Measurements from ENCODE around the gene CXCL10.

The CXCL10 gene

GRCh38 chr4:76023389-76023788, at the start of gene CXCL10:
CXCL10 (minus strand) TSS chr4:76023497; CDS start chr4:76023431, 66 bp downstream.
- H3K9ac ChIP-seq (ENCODE audit: low read depth in 1 of 2, low read length in 2 of 2) = no peak within 1 kb of the TSS
- no peaks in the 10 kb centered on the region for H3K4me1 ChIP-seq (ENCODE audit: control insufficient read depth in 2 of 2, insufficient read depth in 2 of 2, low read length in 2 of 2)
- H3K36me3 ChIP-seq (ENCODE audit: control insufficient read depth in 2 of 2, insufficient read depth in 2 of 2, low read length in 2 of 2) = no peaks in the 10 kb centered on the region
- H3K9me3 ChIP-seq (ENCODE audit: control insufficient read depth in 2 of 2, low read length in 2 of 2) = no peaks in the 10 kb centered on the region
- H3K4me3 ChIP-seq (ENCODE audit: low read length in 2 of 2) = no peak within 1 kb of the TSS
- no peak within 1 kb of the TSS for H3K27ac ChIP-seq (ENCODE audit: low read depth in 2 of 2, low read length in 2 of 2)
- no peaks in the 10 kb centered on the region for H3K27me3 ChIP-seq (ENCODE audit: control insufficient read depth in 2 of 2, insufficient read depth in 2 of 2, low read length in 2 of 2)

- no peaks in the 10 kb centered on the region for H3K9me3 ChIP-seq (ENCODE audit: control insufficient read depth in 2 of 2, low read length in 2 of 2)
- H3K4me3 ChIP-seq (ENCODE audit: low read length in 2 of 2) = no peak overlapping the region
- H3K36me3 ChIP-seq (ENCODE audit: control insufficient read depth in 2 of 2, insufficient read depth in 2 of 2, low read length in 2 of 2) = no peaks in the 10 kb centered on the region
- H3K4me1 ChIP-seq (ENCODE audit: control insufficient read depth in 2 of 2, insufficient read depth in 2 of 2, low read length in 2 of 2) = no peaks in the 10 kb centered on the region
- H3K27me3 ChIP-seq (ENCODE audit: control insufficient read depth in 2 of 2, insufficient read depth in 2 of 2, low read length in 2 of 2) = no peaks in the 10 kb centered on the region
- no peak overlapping the region for H3K27ac ChIP-seq (ENCODE audit: low read depth in 2 of 2, low read length in 2 of 2)
- H3K9ac ChIP-seq (ENCODE audit: low read depth in 1 of 2, low read length in 2 of 2) = no peak overlapping the region
These were observed 49.5 kb upstream of the CXCL10 start for GRCh38 chr4:76072760-76073159.

GRCh38 chr4:76067652-76068286, 44.5 kb upstream of the CXCL10 start:
- Histone ChIP-seq H3K9me3 (ENCODE audit: control insufficient read depth in 2 of 2, low read length in 2 of 2) (no peaks in the 10 kb centered on the region), H3K27ac (ENCODE audit: low read depth in 2 of 2, low read length in 2 of 2) (no peak overlapping the region), H3K36me3 (ENCODE audit: control insufficient read depth in 2 of 2, insufficient read depth in 2 of 2, low read length in 2 of 2) (no peaks in the 10 kb centered on the region), H3K9ac (ENCODE audit: low read depth in 1 of 2, low read length in 2 of 2) (no peak overlapping the region), H3K27me3 (ENCODE audit: control insufficient read depth in 2 of 2, insufficient read depth in 2 of 2, low read length in 2 of 2) (no peaks in the 10 kb centered on the region), H3K4me1 (ENCODE audit: control insufficient read depth in 2 of 2, insufficient read depth in 2 of 2, low read length in 2 of 2) (no peaks in the 10 kb centered on the region), H3K4me3 (ENCODE audit: low read length in 2 of 2) (no peak overlapping the region)

GRCh38 chr4:76066546-76066945, 43.2 kb upstream of the CXCL10 start:
- Histone ChIP-seq H3K9ac (ENCODE audit: low read depth in 1 of 2, low read length in 2 of 2) (no peak overlapping the region), H3K27ac (ENCODE audit: low read depth in 2 of 2, low read length in 2 of 2) (no peak overlapping the region)

GRCh38 chr4:76061982-76062381, 38.7 kb upstream of the CXCL10 start:
- H3K9ac ChIP-seq (ENCODE audit: low read depth in 1 of 2, low read length in 2 of 2) = no peak overlapping the region
- H3K4me1 ChIP-seq (ENCODE audit: control insufficient read depth in 2 of 2, insufficient read depth in 2 of 2, low read length in 2 of 2) = no peaks in the 10 kb centered on the region
- no peaks in the 10 kb centered on the region for H3K27me3 ChIP-seq (ENCODE audit: control insufficient read depth in 2 of 2, insufficient read depth in 2 of 2, low read length in 2 of 2)
- no peaks in the 10 kb centered on the region for H3K9me3 ChIP-seq (ENCODE audit: control insufficient read depth in 2 of 2, low read length in 2 of 2)
- H3K27ac ChIP-seq (ENCODE audit: low read depth in 2 of 2, low read length in 2 of 2) = no peak overlapping the region
- no peak overlapping the region for H3K4me3 ChIP-seq (ENCODE audit: low read length in 2 of 2)
- H3K36me3 ChIP-seq (ENCODE audit: control insufficient read depth in 2 of 2, insufficient read depth in 2 of 2, low read length in 2 of 2) = no peaks in the 10 kb centered on the region

More at GRCh38 chr4:76066546-76066945, 43.2 kb upstream of the CXCL10 start:
- Histone ChIP-seq H3K36me3 (ENCODE audit: control insufficient read depth in 2 of 2, insufficient read depth in 2 of 2, low read length in 2 of 2) (no peaks in the 10 kb centered on the region), H3K4me3 (ENCODE audit: low read length in 2 of 2) (no peak overlapping the region), H3K4me1 (ENCODE audit: control insufficient read depth in 2 of 2, insufficient read depth in 2 of 2, low read length in 2 of 2) (no peaks in the 10 kb centered on the region), H3K9me3 (ENCODE audit: control insufficient read depth in 2 of 2, low read length in 2 of 2) (no peaks in the 10 kb centered on the region), H3K27me3 (ENCODE audit: control insufficient read depth in 2 of 2, insufficient read depth in 2 of 2, low read length in 2 of 2) (no peaks in the 10 kb centered on the region)

GRCh38 chr4:76061421-76061820, 38.1 kb upstream of the CXCL10 start:
- no peak overlapping the region for H3K9ac ChIP-seq (ENCODE audit: low read depth in 1 of 2, low read length in 2 of 2)
- H3K4me3 ChIP-seq (ENCODE audit: low read length in 2 of 2) = no peak overlapping the region
- no peaks in the 10 kb centered on the region for H3K36me3 ChIP-seq (ENCODE audit: control insufficient read depth in 2 of 2, insufficient read depth in 2 of 2, low read length in 2 of 2)

GRCh38 chr4:76060506-76060905, 37.2 kb upstream of the CXCL10 start:
- H3K9ac ChIP-seq (ENCODE audit: low read depth in 1 of 2, low read length in 2 of 2) = no peak overlapping the region
- H3K4me3 ChIP-seq (ENCODE audit: low read length in 2 of 2) = no peak overlapping the region
- H3K9me3 ChIP-seq (ENCODE audit: control insufficient read depth in 2 of 2, low read length in 2 of 2) = no peaks in the 10 kb centered on the region
- H3K27me3 ChIP-seq (ENCODE audit: control insufficient read depth in 2 of 2, insufficient read depth in 2 of 2, low read length in 2 of 2) = no peaks in the 10 kb centered on the region
- no peak overlapping the region for H3K27ac ChIP-seq (ENCODE audit: low read depth in 2 of 2, low read length in 2 of 2)
- no peaks in the 10 kb centered on the region for H3K4me1 ChIP-seq (ENCODE audit: control insufficient read depth in 2 of 2, insufficient read depth in 2 of 2, low read length in 2 of 2)
- no peaks in the 10 kb centered on the region for H3K36me3 ChIP-seq (ENCODE audit: control insufficient read depth in 2 of 2, insufficient read depth in 2 of 2, low read length in 2 of 2)

More at GRCh38 chr4:76061421-76061820, 38.1 kb upstream of the CXCL10 start:
- Histone ChIP-seq H3K4me1 (ENCODE audit: control insufficient read depth in 2 of 2, insufficient read depth in 2 of 2, low read length in 2 of 2) (no peaks in the 10 kb centered on the region), H3K27ac (ENCODE audit: low read depth in 2 of 2, low read length in 2 of 2) (no peak overlapping the region), H3K27me3 (ENCODE audit: control insufficient read depth in 2 of 2, insufficient read depth in 2 of 2, low read length in 2 of 2) (no peaks in the 10 kb centered on the region), H3K9me3 (ENCODE audit: control insufficient read depth in 2 of 2, low read length in 2 of 2) (no peaks in the 10 kb centered on the region)

- Histone ChIP-seq H3K4me1 (ENCODE audit: control insufficient read depth in 2 of 2, insufficient read depth in 2 of 2, low read length in 2 of 2) (peaks cover 0 to 3% of the 10 kb centered on the region in 2 donors), H3K27ac (ENCODE audit: low read depth in 2 of 2, low read length in 2 of 2) (no peak overlapping the region), H3K9ac (ENCODE audit: low read depth in 1 of 2, low read length in 2 of 2) (no peak overlapping the region), H3K4me3 (ENCODE audit: low read length in 2 of 2) (no peak overlapping the region), H3K9me3 (ENCODE audit: control insufficient read depth in 2 of 2, low read length in 2 of 2) (no peaks in the 10 kb centered on the region), H3K27me3 (ENCODE audit: control insufficient read depth in 2 of 2, insufficient read depth in 2 of 2, low read length in 2 of 2) (no peaks in the 10 kb centered on the region), H3K36me3 (ENCODE audit: control insufficient read depth in 2 of 2, insufficient read depth in 2 of 2, low read length in 2 of 2) (no peaks in the 10 kb centered on the region)
These were observed 36.5 kb upstream of the CXCL10 start for GRCh38 chr4:76059750-76060149.

- Histone ChIP-seq H3K27ac (ENCODE audit: low read depth in 2 of 2, low read length in 2 of 2) (no peak overlapping the region), H3K36me3 (ENCODE audit: control insufficient read depth in 2 of 2, insufficient read depth in 2 of 2, low read length in 2 of 2) (no peaks in the 10 kb centered on the region), H3K9ac (ENCODE audit: low read depth in 1 of 2, low read length in 2 of 2) (no peak overlapping the region), H3K4me1 (ENCODE audit: control insufficient read depth in 2 of 2, insufficient read depth in 2 of 2, low read length in 2 of 2) (peaks cover 0 to 5% of the 10 kb centered on the region in 2 donors), H3K9me3 (ENCODE audit: control insufficient read depth in 2 of 2, low read length in 2 of 2) (no peaks in the 10 kb centered on the region), H3K4me3 (ENCODE audit: low read length in 2 of 2) (no peak overlapping the region), H3K27me3 (ENCODE audit: control insufficient read depth in 2 of 2, insufficient read depth in 2 of 2, low read length in 2 of 2) (no peaks in the 10 kb centered on the region)
These were observed 35.7 kb upstream of the CXCL10 start for GRCh38 chr4:76058888-76059426.

- H3K9ac ChIP-seq (ENCODE audit: low read depth in 1 of 2, low read length in 2 of 2) = no peak overlapping the region
These were observed 35.0 kb upstream of the CXCL10 start for GRCh38 chr4:76058302-76058701.

More at GRCh38 chr4:76058302-76058701, 35.0 kb upstream of the CXCL10 start:
- H3K4me3 ChIP-seq (ENCODE audit: low read length in 2 of 2) = no peak overlapping the region
- H3K4me1 ChIP-seq (ENCODE audit: control insufficient read depth in 2 of 2, insufficient read depth in 2 of 2, low read length in 2 of 2) = peaks cover 0 to 5% of the 10 kb centered on the region in 2 donors
- H3K27ac ChIP-seq (ENCODE audit: low read depth in 2 of 2, low read length in 2 of 2) = no peak overlapping the region
- H3K9me3 ChIP-seq (ENCODE audit: control insufficient read depth in 2 of 2, low read length in 2 of 2) = no peaks in the 10 kb centered on the region
- H3K36me3 ChIP-seq (ENCODE audit: control insufficient read depth in 2 of 2, insufficient read depth in 2 of 2, low read length in 2 of 2) = no peaks in the 10 kb centered on the region
- no peaks in the 10 kb centered on the region for H3K27me3 ChIP-seq (ENCODE audit: control insufficient read depth in 2 of 2, insufficient read depth in 2 of 2, low read length in 2 of 2)

Measured in mucosa of rectum (tissue), 2 donors.